Gastrocnemius medialis (tissue), 4 donors: Measurements from ENCODE around the gene PRDM16. TPM values are rescaled to one million over a fixed set of nuclear protein-coding genes. Genes with fewer than 3 reads are reported as not detected.

Experiments
- ATAC-seq, 2 donors: fragments of 150-250 bp; one replicate each; pipeline ENCODE4 v1.9.1; 2016
- DNase-seq, 2 donors: peaks; one replicate each; pipeline ENCODE4 v3.0.0-alpha.2; 2019
- H3K27ac ChIP-seq, 4 donors: fragments of 200-600 bp; sonication (generic); 1 replicate in 1 of 4; 2 replicates in 3 of 4; pipeline ENCODE4 v1.5.1; 2016 to 2018; ENCODE audit warnings: mild to moderate bottlenecking in 2 of 4, moderate library complexity in 1 of 4
- H3K27me3 ChIP-seq, 3 donors: fragments of 200-600 bp; sonication (generic) in 2 of 3; 1 replicate in 1 of 3; 2 replicates in 2 of 3; pipeline versions ENCODE4 v1.5.1 to v1.6.0; 2016 to 2019; ENCODE audit warnings: mild to moderate bottlenecking in 1 of 3, moderate library complexity in 1 of 3
- H3K36me3 ChIP-seq, 2 donors: fragments of 200-600 bp; sonication (generic) in 1 of 2; one replicate each; pipeline ENCODE4 v1.5.1; 2017 to 2018
- H3K4me1 ChIP-seq, 2 donors: fragments of 200-600 bp; sonication (generic) in 1 of 2; one replicate each; pipeline ENCODE4 v1.5.1; 2016 to 2017; ENCODE audit warnings: mild to moderate bottlenecking in 2 of 2
- H3K4me3 ChIP-seq, 4 donors: fragments of 200-600 bp; sonication (generic) in 3 of 4; 1 replicate in 1 of 4; 2 replicates in 3 of 4; pipeline ENCODE4 v1.5.1; 2016 to 2019; ENCODE audit warnings: mild to moderate bottlenecking in 2 of 4
- H3K9me3 ChIP-seq, 3 donors: fragments of 200-600 bp; sonication (generic) in 2 of 3; 1 replicate in 1 of 3; 2 replicates in 2 of 3; pipeline ENCODE4 v1.5.1; 2016 to 2019
- POLR2A ChIP-seq, 2 donors: fragments of 450-650 bp; IDR thresholded peaks; one replicate each; pipeline ENCODE4 v1.6.1; 2017; ENCODE audit warnings: antibody characterized with exemption in 2 of 2, mild to moderate bottlenecking in 2 of 2, moderate library complexity in 2 of 2
- in situ Hi-C, 4 donors: fragments of 200-750 bp; cut with MboI; loops; one replicate each; pipeline versions ENCODE4 v1.15.0 to v1.8.0; 2017; ENCODE audit warnings: low sequenced_read_pairs in 4 of 4
- intact Hi-C: fragments of 100-400 bp; cut with DNase I; formaldehyde crosslinking; loops from one replicate; pipeline ENCODE4 v1.15.1; 2023; ENCODE audit warnings: low total_unique reads
- total RNA-seq, 4 donors: library from RNA; depleted of rRNA; stranded (reverse); fragments of >200 nt; gene quantifications; one replicate each; pipeline versions ENCODE4 v1.1.0 to v1.2.3, GENCODE V29; 2016
- TF ChIP-seq, protein P1 (sequence below), 5 experiments: fragments of 450-650 bp in 3 of 5; fragments of 200-600 bp in 2 of 5; sonication (generic) in 2 of 5; IDR thresholded peaks in 4 of 5; conservative IDR thresholded peaks in 1 of 5; 1 replicate in 4 of 5; 2 replicates in 1 of 5; pipeline ENCODE4 v1.5.1; 2016 to 2019; ENCODE audit warnings: antibody characterized with exemption in 5 of 5, mild to moderate bottlenecking in 3 of 5, moderate library complexity in 3 of 5

Gene PRDM16
- total RNA-seq, 4 donors from 2014 or later, result 0.03 to 0.19 (median 0.17) TPM

DNA sequence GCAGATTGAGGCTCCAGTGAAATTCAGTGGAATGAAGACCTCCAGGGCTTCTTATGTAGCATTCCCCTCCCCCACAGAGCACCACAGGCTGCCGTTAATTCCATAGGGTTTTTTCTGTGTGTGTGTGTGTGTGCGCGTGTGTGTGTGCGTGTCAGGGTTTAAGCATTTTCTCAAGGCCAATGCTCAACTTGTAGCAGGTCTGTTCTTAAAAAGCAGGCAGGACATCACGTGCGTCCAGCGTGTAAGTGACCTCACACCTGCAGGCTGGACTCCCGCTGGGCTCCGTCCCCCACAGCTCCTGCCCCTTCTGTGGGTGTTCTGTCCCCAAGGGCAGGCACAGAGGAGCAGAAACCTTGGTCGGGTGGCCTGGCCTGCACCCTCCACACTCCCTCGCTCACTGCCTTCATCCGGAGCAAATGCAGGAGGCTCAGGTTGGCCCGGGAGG lies 5.3 kb downstream of the PRDM16 start:
- TF ChIP-seq POLR2A (IDR thresholded peaks at IDR 0.05), result no peak

GRCh38 chr1:3074800-3075199 lies 5.8 kb downstream of the PRDM16 start:
- ATAC-seq, result no peak
- no peak for DNase-seq
- intact Hi-C loops, result no loop called here

More for the DNA sequence above, 5.3 kb downstream of the PRDM16 start:
- H3K4me1 ChIP-seq, result peaks cover 0 to 4% of the 10 kb centered on the region in 2 donors
- no peak overlapping the region for H3K4me3 ChIP-seq
- H3K36me3 ChIP-seq, result no peaks in the 10 kb centered on the region
- ATAC-seq (no peak), DNase-seq (no peak)
- H3K27me3 ChIP-seq, result peaks cover 44 to 68% (median 53%) of the 10 kb centered on the region in 3 donors
- intact Hi-C loops (no loop called here), in situ Hi-C loops (no loop called here)
- H3K27ac ChIP-seq, result no peak overlapping the region
- no peaks in the 10 kb centered on the region for H3K9me3 ChIP-seq

GRCh38 chr1:3075666-3076362 lies 6.8 kb downstream of the PRDM16 start:
- no peak overlapping the region for H3K4me3 ChIP-seq
- no peak overlapping the region for H3K27ac ChIP-seq
- H3K4me1 ChIP-seq, result peaks cover 0 to 1% of the 10 kb centered on the region in 2 donors
- no peak for ATAC-seq
- no peaks in the 10 kb centered on the region for H3K9me3 ChIP-seq
- in situ Hi-C loops (no loop called here), intact Hi-C loops (no loop called here)
- H3K27me3 ChIP-seq, result peaks cover 43 to 71% (median 46%) of the 10 kb centered on the region in 3 donors
- TF ChIP-seq, protein P1, sequence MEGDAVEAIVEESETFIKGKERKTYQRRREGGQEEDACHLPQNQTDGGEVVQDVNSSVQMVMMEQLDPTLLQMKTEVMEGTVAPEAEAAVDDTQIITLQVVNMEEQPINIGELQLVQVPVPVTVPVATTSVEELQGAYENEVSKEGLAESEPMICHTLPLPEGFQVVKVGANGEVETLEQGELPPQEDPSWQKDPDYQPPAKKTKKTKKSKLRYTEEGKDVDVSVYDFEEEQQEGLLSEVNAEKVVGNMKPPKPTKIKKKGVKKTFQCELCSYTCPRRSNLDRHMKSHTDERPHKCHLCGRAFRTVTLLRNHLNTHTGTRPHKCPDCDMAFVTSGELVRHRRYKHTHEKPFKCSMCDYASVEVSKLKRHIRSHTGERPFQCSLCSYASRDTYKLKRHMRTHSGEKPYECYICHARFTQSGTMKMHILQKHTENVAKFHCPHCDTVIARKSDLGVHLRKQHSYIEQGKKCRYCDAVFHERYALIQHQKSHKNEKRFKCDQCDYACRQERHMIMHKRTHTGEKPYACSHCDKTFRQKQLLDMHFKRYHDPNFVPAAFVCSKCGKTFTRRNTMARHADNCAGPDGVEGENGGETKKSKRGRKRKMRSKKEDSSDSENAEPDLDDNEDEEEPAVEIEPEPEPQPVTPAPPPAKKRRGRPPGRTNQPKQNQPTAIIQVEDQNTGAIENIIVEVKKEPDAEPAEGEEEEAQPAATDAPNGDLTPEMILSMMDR (IDR thresholded peaks at IDR 0.05 in 4 of 5, conservative IDR thresholded peaks at IDR 0.05 in 1 of 5), result no peak
- TF ChIP-seq POLR2A (IDR thresholded peaks at IDR 0.05), result no peak
- no peaks in the 10 kb centered on the region for H3K36me3 ChIP-seq
- DNase-seq, result no peak

More at GRCh38 chr1:3074800-3075199, 5.8 kb downstream of the PRDM16 start:
- H3K9me3 ChIP-seq, result no peaks in the 10 kb centered on the region
- peaks cover 0 to 4% of the 10 kb centered on the region in 2 donors for H3K4me1 ChIP-seq
- no peak for TF ChIP-seq POLR2A (IDR thresholded peaks at IDR 0.05)
- TF ChIP-seq, protein P1 (IDR thresholded peaks at IDR 0.05 in 4 of 5, conservative IDR thresholded peaks at IDR 0.05 in 1 of 5), result no peak
- in situ Hi-C loops, result no loop called here
- no peak overlapping the region for H3K27ac ChIP-seq
- no peaks in the 10 kb centered on the region for H3K36me3 ChIP-seq
- H3K4me3 ChIP-seq, result no peak overlapping the region
- peaks cover 44 to 69% (median 50%) of the 10 kb centered on the region in 3 donors for H3K27me3 ChIP-seq

- ATAC-seq, result no peak
- H3K4me3 ChIP-seq, result no peak overlapping the region
- H3K27ac ChIP-seq, result no peak overlapping the region
- DNase-seq, result no peak
- in situ Hi-C loops (no loop called here), intact Hi-C loops (no loop called here)
- H3K36me3 ChIP-seq, result no peaks in the 10 kb centered on the region
- H3K27me3 ChIP-seq, result peaks cover 38 to 66% (median 40%) of the 10 kb centered on the region in 3 donors
- TF ChIP-seq POLR2A (IDR thresholded peaks at IDR 0.05), result no peak
- TF ChIP-seq, protein P1 (IDR thresholded peaks at IDR 0.05 in 4 of 5, conservative IDR thresholded peaks at IDR 0.05 in 1 of 5), result no peak
- H3K9me3 ChIP-seq, result no peaks in the 10 kb centered on the region
- no peaks in the 10 kb centered on the region for H3K4me1 ChIP-seq
Observed at GRCh38 chr1:3076363-3076740, 7.3 kb downstream of the PRDM16 start.

DNA sequence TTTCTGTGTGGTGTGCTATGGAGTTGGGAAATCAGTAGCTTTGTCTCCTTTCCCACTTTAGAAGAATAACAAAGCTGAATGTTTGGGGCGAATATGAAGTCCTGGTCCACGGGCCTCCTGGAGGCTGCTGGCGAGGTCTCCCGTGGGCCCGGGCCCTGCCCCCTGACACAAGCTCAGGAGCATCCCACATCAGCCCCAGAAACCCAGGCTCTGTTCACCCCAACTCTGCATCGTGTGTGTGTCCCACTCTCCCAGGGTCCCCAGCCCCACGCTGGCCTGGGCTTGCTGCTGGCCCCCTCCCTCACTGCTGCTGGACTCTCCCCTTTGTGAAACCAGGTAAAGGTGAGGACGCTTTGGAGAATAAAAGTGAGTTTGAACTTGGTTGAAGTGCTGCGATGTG lies 8.1 kb downstream of the PRDM16 start:
- intact Hi-C loops, result no loop called here
- H3K27me3 ChIP-seq, result peaks cover 30 to 58% (median 33%) of the 10 kb centered on the region in 3 donors
- H3K4me1 ChIP-seq, result no peaks in the 10 kb centered on the region
- no peaks in the 10 kb centered on the region for H3K36me3 ChIP-seq
- in situ Hi-C loops, result no loop called here
- no peak overlapping the region for H3K27ac ChIP-seq
- no peak overlapping the region for H3K4me3 ChIP-seq
- TF ChIP-seq, protein P1 (IDR thresholded peaks at IDR 0.05 in 4 of 5, conservative IDR thresholded peaks at IDR 0.05 in 1 of 5), result no peak
- H3K9me3 ChIP-seq, result no peaks in the 10 kb centered on the region
- DNase-seq (no peak), ATAC-seq (no peak)
